H1 (cell line): ENCODE results near the gene KIAA1328. TPM values are rescaled to one million over a fixed set of nuclear protein-coding genes. Genes with fewer than 3 reads are reported as not detected.

Experiments used
- CTCF ChIA-PET: fragments of 300-600 bp; sonication (Branson Sonifier 250); formaldehyde crosslinking; loops from one replicate; lab custom pipeline; 2021; ENCODE audit not compliant: partially characterized antibody; lab: Charles Lee
- POLR2A ChIA-PET: fragments of 300-600 bp; sonication (Branson Sonifier 250); formaldehyde crosslinking; loops from one replicate; lab custom pipeline; 2021; ENCODE audit warnings: inconsistent platforms; ENCODE audit not compliant: partially characterized antibody; lab: Charles Lee
- DNase-seq, 2 experiments: peaks; one replicate each; pipeline versions ENCODE4 v3.0.0 to v3.0.0-alpha.2; 2010 to 2022; ENCODE audit warnings: low spot score in 2 of 2, low read depth in 1 of 2, mixed read lengths in 1 of 2
- FAIRE-seq: peaks from 2 replicates; lab custom pipeline; 2011; peaks lifted over from hg19 to GRCh38; lab: Jason Lieb, UNC
- H2AFZ ChIP-seq: 2 replicates; pipeline ENCODE4 v1.8.1; 2012; ENCODE audit warnings: low read length, inconsistent platforms
- H2AK5ac ChIP-seq: 2 replicates; pipeline ENCODE4 v1.6.1; 2013; ENCODE audit warnings: low read depth, low read length
- H2BK120ac ChIP-seq: replicated peaks from 2 replicates; pipeline ENCODE3; 2013; ENCODE audit warnings: low read depth, low read length, inconsistent platforms
- H2BK12ac ChIP-seq: 2 replicates; pipeline ENCODE4 v1.6.1; 2013; ENCODE audit warnings: low read depth, low read length
- H2BK15ac ChIP-seq: 2 replicates; pipeline ENCODE4 v1.6.1; 2013; ENCODE audit warnings: low read length
- H2BK20ac ChIP-seq: 2 replicates; pipeline ENCODE4 v1.6.1; 2013; ENCODE audit warnings: low read length
- H2BK5ac ChIP-seq: 2 replicates; pipeline ENCODE4 v1.6.1; 2013; ENCODE audit warnings: low read depth, low read length
- H3K14ac ChIP-seq: 2 replicates; pipeline ENCODE4 v1.6.1; 2013; ENCODE audit warnings: inconsistent platforms; ENCODE audit not compliant: insufficient read length
- H3K18ac ChIP-seq: 2 replicates; pipeline ENCODE4 v1.6.1; 2013; ENCODE audit warnings: low read length; ENCODE audit errors: extremely low read depth
- H3K23ac ChIP-seq: 2 replicates; pipeline ENCODE4 v1.6.1; 2013; ENCODE audit warnings: inconsistent platforms; ENCODE audit not compliant: insufficient read length
- H3K23me2 ChIP-seq: 2 replicates; pipeline ENCODE4 v1.6.1; 2013; ENCODE audit warnings: low read depth, low read length
- H3K27ac ChIP-seq: 2 replicates; pipeline ENCODE4 v1.6.1; 2011; ENCODE audit warnings: low read depth, low read length, inconsistent platforms
- H3K27me3 ChIP-seq, 4 experiments: replicated peaks in 1 of 4; 1 replicate in 1 of 4; 2 replicates in 3 of 4; pipeline versions ENCODE4 v1.6.1 to v1.8.1; 2011 to 2013; ENCODE audit warnings: low read length in 3 of 4, mild to moderate bottlenecking in 3 of 4, inconsistent platforms in 2 of 4, mixed read lengths in 2 of 4, moderate library complexity in 1 of 4; ENCODE audit not compliant: control insufficient read depth in 3 of 4, insufficient read depth in 3 of 4; ENCODE audit errors: extremely low read depth in 1 of 4
- H3K36me3 ChIP-seq, 4 experiments: 2 replicates each; pipeline versions ENCODE4 v1.6.1 to v1.8.1; 2011 to 2013; ENCODE audit warnings: mild to moderate bottlenecking in 4 of 4, low read length in 3 of 4, moderate library complexity in 2 of 4, control low read depth in 1 of 4, inconsistent platforms in 1 of 4; ENCODE audit not compliant: insufficient read depth in 4 of 4, control insufficient read depth in 2 of 4
- H3K4ac ChIP-seq: replicated peaks from 2 replicates; pipeline ENCODE3; 2013; ENCODE audit warnings: low read length, low read depth, mixed read lengths, inconsistent platforms; ENCODE audit not compliant: insufficient read length
- H3K4me1 ChIP-seq, 4 experiments: replicated peaks in 1 of 4; 1 replicate in 1 of 4; 2 replicates in 3 of 4; pipeline versions ENCODE4 v1.6.1 to v1.8.1; 2011 to 2013; ENCODE audit warnings: low read length in 3 of 4, inconsistent platforms in 2 of 4, mixed read lengths in 1 of 4; ENCODE audit not compliant: insufficient read depth in 4 of 4, control insufficient read depth in 3 of 4
- H3K4me2 ChIP-seq, 2 experiments: 2 replicates each; pipeline versions ENCODE4 v1.6.1 to v1.8.1; 2011 to 2013; ENCODE audit warnings: low read depth in 2 of 2, low read length in 2 of 2, control low read depth in 1 of 2, inconsistent platforms in 1 of 2, mild to moderate bottlenecking in 1 of 2; ENCODE audit not compliant: insufficient read depth in 1 of 2
- H3K4me3 ChIP-seq, 4 experiments: fragments of 200-600, 300-600 bp in 1 of 4; sonication (generic), shearing (Covaris generic), sonication (Bioruptor Twin) in 1 of 4; 2 replicates each; pipeline versions ENCODE4 v1.5.1 to v1.8.1; 2011 to 2016; ENCODE audit warnings: low read length in 4 of 4, low read depth in 3 of 4, control low read depth in 2 of 4, inconsistent platforms in 2 of 4, mild to moderate bottlenecking in 2 of 4, mixed read lengths in 1 of 4, moderate library complexity in 1 of 4; ENCODE audit not compliant: insufficient read depth in 2 of 4; ENCODE audit errors: extremely low read depth in 1 of 4
- H3K56ac ChIP-seq: replicated peaks from 2 replicates; pipeline ENCODE3; 2013; ENCODE audit warnings: low read depth, mild to moderate bottlenecking, mixed read lengths, low read length, inconsistent platforms; ENCODE audit not compliant: insufficient read length
- H3K79me1 ChIP-seq: 2 replicates; pipeline ENCODE4 v1.6.1; 2013; ENCODE audit warnings: low read depth, low read length, control low read depth
- H3K79me2 ChIP-seq, 2 experiments: 2 replicates each; pipeline versions ENCODE4 v1.6.1 to v1.8.1; 2012 to 2013; ENCODE audit warnings: low read length in 2 of 2, mild to moderate bottlenecking in 2 of 2, inconsistent platforms in 1 of 2; ENCODE audit not compliant: insufficient read depth in 2 of 2, control insufficient read depth in 1 of 2
- H3K9ac ChIP-seq, 4 experiments: replicated peaks in 1 of 4; 1 replicate in 1 of 4; 2 replicates in 3 of 4; pipeline versions ENCODE4 v1.6.1 to v1.8.1; 2011 to 2013; ENCODE audit warnings: low read depth in 3 of 4, low read length in 3 of 4, control low read depth in 2 of 4, mild to moderate bottlenecking in 2 of 4, moderate library complexity in 2 of 4, inconsistent platforms in 1 of 4; ENCODE audit errors: extremely low read depth in 1 of 4
- H3K9me3 ChIP-seq, 2 experiments: 2 replicates each; pipeline versions ENCODE4 v1.6.1 to v1.8.1; 2012 to 2013; ENCODE audit warnings: mild to moderate bottlenecking in 2 of 2, moderate library complexity in 2 of 2, control low read depth in 1 of 2, inconsistent platforms in 1 of 2, low read depth in 1 of 2, low read length in 1 of 2, mixed read lengths in 1 of 2; ENCODE audit not compliant: insufficient read depth in 2 of 2
- H4K20me1 ChIP-seq, 2 experiments: replicated peaks in 1 of 2; 2 replicates each; pipeline versions ENCODE3 to v1.8.1; 2011 to 2013; ENCODE audit warnings: inconsistent platforms in 2 of 2, low read length in 2 of 2, mild to moderate bottlenecking in 1 of 2; ENCODE audit not compliant: insufficient read depth in 2 of 2, control insufficient read depth in 1 of 2
- H4K5ac ChIP-seq: 2 replicates; pipeline ENCODE4 v1.6.1; 2013; ENCODE audit warnings: low read length, low read depth, mixed read lengths, inconsistent platforms; ENCODE audit not compliant: insufficient read length
- H4K8ac ChIP-seq: 2 replicates; pipeline ENCODE4 v1.8.0; 2013; ENCODE audit warnings: mild to moderate bottlenecking, moderate library complexity, low read length, inconsistent platforms; ENCODE audit not compliant: insufficient read depth; ENCODE audit errors: extremely low read depth
- H4K91ac ChIP-seq: replicated peaks from 2 replicates; pipeline ENCODE3; 2013; ENCODE audit warnings: low read length, mixed read lengths, inconsistent platforms; ENCODE audit not compliant: insufficient read length
- MAFK ChIP-seq: IDR thresholded peaks from 2 replicates; pipeline ENCODE4 v1.6.1; 2012; ENCODE audit warnings: low read depth, mild to moderate bottlenecking, improper control_type of control experiment, low read length
- TAF1 ChIP-seq: IDR thresholded peaks from 2 replicates; pipeline ENCODE4 v1.6.1; 2011; ENCODE audit warnings: mild to moderate bottlenecking, low read depth, low read length
- ZNF274 ChIP-seq: IDR thresholded peaks from 2 replicates; pipeline ENCODE4 v1.7.0; 2012; ENCODE audit warnings: low read length, borderline replicate concordance; ENCODE audit errors: extremely low read depth
- WGBS, 2 experiments: shearing (Covaris generic) in 1 of 2; methylation state at CpG; one replicate each; pipeline versions ENCODE4 v1.1.6 to v1.1.7; 2013 to 2015; ENCODE audit warnings: low lambda C conversion rate in 2 of 2, mixed read lengths in 2 of 2, inconsistent platforms in 1 of 2, low coverage in 1 of 2, missing lambda C conversion rate in 1 of 2; ENCODE audit not compliant: insufficient replicate concordance in 2 of 2, insufficient coverage in 1 of 2, insufficient read length in 1 of 2; ENCODE audit errors: extremely low coverage in 1 of 2, missing lambda C conversion rate in 1 of 2; 5-methylcytosine and 5-hydroxymethylcytosine counted together
- polyA plus RNA-seq, 7 experiments: library from polyadenylated mRNA; depleted of rRNA in 3 of 7; stranded (reverse) in 5 of 7; unstranded in 2 of 7; fragments of >200 nt in 5 of 7; fragments of 200-250 nt in 2 of 7; gene quantifications; 1 replicate in 5 of 7; 2 replicates in 1 of 7; 4 replicates in 1 of 7; pipeline versions ENCODE4 v1.2.1 to v1.2.3, GENCODE V29; 2011 to 2013; ENCODE audit warnings: missing spikeins in 2 of 7, mixed read lengths in 2 of 7
- total RNA-seq: library from RNA; stranded (reverse); fragmentation: NEBNext Ultra II Directional; extraction: Animal tissue kit (Norgen Biotek cat#: 25700); gene quantifications from 2 replicates; pipeline ENCODE4 v1.2.1, GENCODE V29; 2021
- TF ChIP-seq, protein P1 (sequence below): IDR thresholded peaks from 2 replicates; pipeline ENCODE4 v1.6.1; 2012; ENCODE audit warnings: inconsistent platforms

Gene KIAA1328
- total and polyA plus RNA-seq, 2 of the 8 experiments (the other 6 are each of a cell fraction or from before 2014, with no cell fraction given), result 2.6 to 5.7 TPM

DNA sequence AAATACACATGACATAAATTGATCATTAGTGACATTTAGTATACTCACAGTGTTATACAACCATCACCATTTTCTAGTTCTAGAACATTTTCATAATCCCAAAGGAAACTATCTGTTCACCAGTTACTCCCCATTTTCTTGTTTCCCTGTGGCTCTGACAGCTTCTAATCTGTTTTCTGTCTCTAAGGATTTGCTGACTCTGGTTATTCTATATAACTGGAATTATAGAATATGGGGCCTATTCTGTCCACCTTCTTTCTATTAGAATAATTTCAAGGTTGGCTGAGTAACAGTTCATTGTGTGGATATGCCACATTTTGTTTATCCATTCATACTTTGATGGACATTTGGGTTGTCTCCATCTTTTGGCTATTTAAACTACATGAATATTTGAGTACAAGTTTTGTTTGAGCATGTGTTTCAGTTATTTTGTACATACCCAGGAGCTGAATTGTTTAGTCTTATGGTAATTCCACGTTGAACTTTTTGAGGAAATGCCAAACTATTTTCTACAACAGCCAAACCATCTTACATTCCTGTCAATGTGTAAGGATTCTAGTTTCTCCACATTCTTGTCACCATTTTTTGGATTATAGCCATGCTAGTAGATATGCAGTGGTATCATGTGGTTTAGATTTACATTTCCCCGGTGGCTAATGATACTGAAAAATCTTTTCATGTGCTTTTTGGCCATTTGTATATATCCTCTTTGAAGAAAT is 20.5 kb downstream of the KIAA1328 start:
- 97% methylated on average over 2 of the region's 2 CpGs; no CpG with 5 or more reads in 1 of the 2 experiments for WGBS, 2 experiments
- DNase-seq, result no peak

More for the DNA sequence above, 20.5 kb downstream of the KIAA1328 start:
- H4K8ac ChIP-seq, result no peak overlapping the region
- FAIRE-seq, result no peak
- no peaks in the 10 kb centered on the region for H3K4me1 ChIP-seq
- TF ChIP-seq, protein P1, sequence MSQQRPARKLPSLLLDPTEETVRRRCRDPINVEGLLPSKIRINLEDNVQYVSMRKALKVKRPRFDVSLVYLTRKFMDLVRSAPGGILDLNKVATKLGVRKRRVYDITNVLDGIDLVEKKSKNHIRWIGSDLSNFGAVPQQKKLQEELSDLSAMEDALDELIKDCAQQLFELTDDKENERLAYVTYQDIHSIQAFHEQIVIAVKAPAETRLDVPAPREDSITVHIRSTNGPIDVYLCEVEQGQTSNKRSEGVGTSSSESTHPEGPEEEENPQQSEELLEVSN, result no peak
- no peak for TF ChIP-seq TAF1
- TF ChIP-seq ZNF274, result no peak
- no peak for TF ChIP-seq MAFK
- no peak overlapping the region for H3K27ac ChIP-seq
- no peak overlapping the region for H2BK5ac ChIP-seq
- no peak overlapping the region for H2BK15ac ChIP-seq
- H3K23ac ChIP-seq, result no peak overlapping the region
- no peak overlapping the region for H3K4ac ChIP-seq
- ChIA-PET CTCF (interaction anchor here (3.9 kb wide), 1 partner anchor 20 kb away, joined by 12 read pairs; the partner anchor contains the start of genes KIAA1328 and TPGS2), POLR2A (no interaction called here)
- H3K23me2 ChIP-seq, result no peaks in the 10 kb centered on the region
- no peak overlapping the region for H3K14ac ChIP-seq
- no peak overlapping the region for H3K56ac ChIP-seq
- no peak overlapping the region for H3K4me3 ChIP-seq
- H4K91ac ChIP-seq, result no peak overlapping the region
- no peak overlapping the region for H2BK12ac ChIP-seq
- H2AK5ac ChIP-seq, result no peak overlapping the region
- H2AFZ ChIP-seq, result no peak overlapping the region
- no peaks in the 10 kb centered on the region for H4K20me1 ChIP-seq
- H3K18ac ChIP-seq, result no peak overlapping the region
- 0 out of 8 replicates have a peak, but pooled peaks cover 0 to 4% (median 0%) of the 10 kb centered on the region in 4 experiments for H3K36me3 ChIP-seq
- H3K9me3 ChIP-seq, result no peaks in the 10 kb centered on the region
- no peak overlapping the region for H3K9ac ChIP-seq
- H3K4me2 ChIP-seq, result no peak overlapping the region
- no peak overlapping the region for H2BK120ac ChIP-seq
- no peaks in the 10 kb centered on the region for H3K27me3 ChIP-seq
- no peak overlapping the region for H4K5ac ChIP-seq
- H3K79me1 ChIP-seq, result no peaks in the 10 kb centered on the region
- H3K79me2 ChIP-seq, result no peaks in the 10 kb centered on the region
- no peak overlapping the region for H2BK20ac ChIP-seq
